Ascending aorta (tissue), 2 donors: ENCODE results near the gene TNFRSF8. TPM values are rescaled to one million over a fixed set of nuclear protein-coding genes. Genes with fewer than 3 reads are reported as not detected.

Source experiments
- DNase-seq, 2 donors: peaks; one replicate each; pipeline ENCODE4 v3.0.0-alpha.2; 2019; ENCODE audit warnings: low spot score in 2 of 2
- H3K27ac ChIP-seq, 2 donors: fragments of 200-600 bp; sonication (generic); one replicate each; pipeline ENCODE4 v1.5.1; 2016 to 2017; ENCODE audit warnings: mild to moderate bottlenecking in 1 of 2
- H3K27me3 ChIP-seq: fragments of 200-600 bp; sonication (generic); one replicate; pipeline ENCODE4 v1.5.1; 2017
- H3K36me3 ChIP-seq, 2 donors: fragments of 200-600 bp; sonication (generic); one replicate each; pipeline ENCODE4 v1.5.1; 2016
- H3K4me1 ChIP-seq, 2 donors: fragments of 200-600 bp; sonication (generic); one replicate each; pipeline ENCODE4 v1.5.1; 2016 to 2017; ENCODE audit warnings: mild to moderate bottlenecking in 1 of 2
- H3K4me3 ChIP-seq, 2 donors: fragments of 200-600 bp; sonication (generic); one replicate each; pipeline ENCODE4 v1.5.1; 2016 to 2017; ENCODE audit warnings: mild to moderate bottlenecking in 1 of 2
- H3K9me3 ChIP-seq, 2 donors: fragments of 200-600 bp; sonication (generic); one replicate each; pipeline ENCODE4 v1.5.1; 2016
- intact Hi-C: fragments of 100-400 bp; cut with DNase I; formaldehyde crosslinking; loops from one replicate; pipeline ENCODE4 v1.15.1; 2023
- total RNA-seq: library from RNA; depleted of rRNA; stranded (reverse); fragments of >200 nt; gene quantifications from one replicate; pipeline ENCODE4 v1.1.0, GENCODE V29; 2016
- TF ChIP-seq, protein P1 (sequence below), 3 experiments: fragments of 200-600 bp in 2 of 3; fragments of 450-650 bp in 1 of 3; sonication (generic) in 2 of 3; IDR thresholded peaks; one replicate each; pipeline ENCODE4 v1.5.1; 2016 to 2019; ENCODE audit warnings: antibody characterized with exemption in 3 of 3, mild to moderate bottlenecking in 1 of 3, moderate library complexity in 1 of 3

Gene TNFRSF8
- total RNA-seq, 1 donor from 2014 or later: 22.8 TPM

DNA sequence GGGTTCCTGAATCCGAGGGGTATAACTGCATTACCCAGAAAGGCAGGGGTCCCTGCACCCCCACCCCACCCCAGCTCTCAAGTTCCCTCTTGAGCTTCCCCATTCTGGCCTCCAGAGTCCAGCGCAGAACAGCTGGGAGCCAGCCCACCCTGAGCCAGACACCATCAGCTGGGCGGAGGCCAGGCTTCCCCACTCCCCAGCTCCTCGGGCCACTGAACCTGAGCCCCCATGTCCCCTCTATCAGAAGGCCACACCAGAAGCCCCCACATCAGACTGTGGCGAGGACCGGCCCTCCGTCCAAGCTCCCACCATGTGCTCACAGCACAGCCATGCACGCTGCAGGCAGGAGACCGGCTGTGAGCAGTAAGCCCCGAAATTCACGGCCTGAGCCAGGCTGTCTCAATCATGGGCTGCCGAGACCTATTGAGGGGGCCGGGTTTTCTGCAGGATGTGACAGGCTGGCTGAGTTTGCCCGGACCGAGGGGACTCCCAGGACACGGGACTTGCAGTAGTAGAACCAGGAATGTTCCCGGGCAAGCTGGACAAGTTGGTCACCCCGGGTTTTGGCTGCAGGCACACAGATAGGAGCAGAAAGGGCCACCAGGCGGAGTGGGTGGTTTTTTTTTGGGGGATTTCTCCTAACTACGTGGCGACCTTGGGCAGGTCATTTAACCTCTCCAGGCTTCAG lies 78.2 kb downstream of the TNFRSF8 start:
- Histone ChIP-seq H3K36me3 (no peaks in the 10 kb centered on the region), H3K27me3 (no peaks in the 10 kb centered on the region), H3K27ac (no peak overlapping the region), H3K9me3 (no peaks in the 10 kb centered on the region), H3K4me3 (no peak overlapping the region), H3K4me1 (no peaks in the 10 kb centered on the region)
- intact Hi-C loops: no loop called here
- no peak for DNase-seq
- TF ChIP-seq, protein P1, sequence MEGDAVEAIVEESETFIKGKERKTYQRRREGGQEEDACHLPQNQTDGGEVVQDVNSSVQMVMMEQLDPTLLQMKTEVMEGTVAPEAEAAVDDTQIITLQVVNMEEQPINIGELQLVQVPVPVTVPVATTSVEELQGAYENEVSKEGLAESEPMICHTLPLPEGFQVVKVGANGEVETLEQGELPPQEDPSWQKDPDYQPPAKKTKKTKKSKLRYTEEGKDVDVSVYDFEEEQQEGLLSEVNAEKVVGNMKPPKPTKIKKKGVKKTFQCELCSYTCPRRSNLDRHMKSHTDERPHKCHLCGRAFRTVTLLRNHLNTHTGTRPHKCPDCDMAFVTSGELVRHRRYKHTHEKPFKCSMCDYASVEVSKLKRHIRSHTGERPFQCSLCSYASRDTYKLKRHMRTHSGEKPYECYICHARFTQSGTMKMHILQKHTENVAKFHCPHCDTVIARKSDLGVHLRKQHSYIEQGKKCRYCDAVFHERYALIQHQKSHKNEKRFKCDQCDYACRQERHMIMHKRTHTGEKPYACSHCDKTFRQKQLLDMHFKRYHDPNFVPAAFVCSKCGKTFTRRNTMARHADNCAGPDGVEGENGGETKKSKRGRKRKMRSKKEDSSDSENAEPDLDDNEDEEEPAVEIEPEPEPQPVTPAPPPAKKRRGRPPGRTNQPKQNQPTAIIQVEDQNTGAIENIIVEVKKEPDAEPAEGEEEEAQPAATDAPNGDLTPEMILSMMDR (IDR thresholded peaks at IDR 0.05): no peak

GRCh38 chr1:12142141-12142823 lies 79.2 kb downstream of the TNFRSF8 start:
- no peak for DNase-seq
- no peaks in the 10 kb centered on the region for H3K36me3 ChIP-seq
- no peak overlapping the region for H3K27ac ChIP-seq
- TF ChIP-seq, protein P1 (IDR thresholded peaks at IDR 0.05): no peak
- no peak overlapping the region for H3K4me3 ChIP-seq
- no peaks in the 10 kb centered on the region for H3K9me3 ChIP-seq
- no peaks in the 10 kb centered on the region for H3K4me1 ChIP-seq
- H3K27me3 ChIP-seq: no peaks in the 10 kb centered on the region
- intact Hi-C loops: no loop called here

GRCh38 chr1:12142891-12143630 lies 80.0 kb downstream of the TNFRSF8 start:
- intact Hi-C loops: no loop called here
- no peaks in the 10 kb centered on the region for H3K27me3 ChIP-seq
- H3K9me3 ChIP-seq: no peaks in the 10 kb centered on the region
- H3K4me1 ChIP-seq: no peaks in the 10 kb centered on the region
- no peak overlapping the region for H3K4me3 ChIP-seq
- peak in 1 of 2 donors; percentile 73 for DNase-seq
- peak overlapping the region in 1 of 2 donors; percentile 46 for H3K27ac ChIP-seq
- no peaks in the 10 kb centered on the region for H3K36me3 ChIP-seq
- TF ChIP-seq, protein P1 (IDR thresholded peaks at IDR 0.05): no peak

DNA sequence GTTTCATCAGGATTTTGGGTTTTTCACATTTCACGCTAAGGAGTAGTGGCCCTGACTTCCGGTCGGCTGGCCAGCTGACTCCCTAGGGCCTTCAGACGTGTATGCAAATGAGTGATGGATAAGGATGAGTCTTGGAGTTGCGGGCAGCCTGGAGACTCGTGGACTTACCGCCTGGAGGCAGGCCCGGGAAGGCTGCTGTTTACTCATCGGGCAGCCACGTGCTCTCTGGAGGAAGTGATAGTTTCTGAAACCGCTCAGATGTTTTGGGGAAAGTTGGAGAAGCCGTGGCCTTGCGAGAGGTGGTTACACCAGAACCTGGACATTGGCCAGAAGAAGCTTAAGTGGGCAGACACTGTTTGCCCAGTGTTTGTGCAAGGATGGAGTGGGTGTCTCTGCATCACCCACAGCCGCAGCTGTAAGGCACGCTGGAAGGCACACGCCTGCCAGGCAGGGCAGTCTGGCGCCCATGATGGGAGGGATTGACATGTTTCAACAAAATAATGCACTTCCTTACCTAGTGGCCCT lies 80.6 kb downstream of the TNFRSF8 start:
- H3K27ac ChIP-seq: peak overlapping the region; percentile 28 to 46
- no peaks in the 10 kb centered on the region for H3K27me3 ChIP-seq
- H3K36me3 ChIP-seq: no peaks in the 10 kb centered on the region
- no peaks in the 10 kb centered on the region for H3K4me1 ChIP-seq
- peak; percentile 73 to 88 for DNase-seq
- TF ChIP-seq, protein P1 (IDR thresholded peaks at IDR 0.05): no peak
- no peaks in the 10 kb centered on the region for H3K9me3 ChIP-seq
- H3K4me3 ChIP-seq: no peak overlapping the region
- intact Hi-C loops: no loop called here

GRCh38 chr1:12144236-12144635 lies 81.1 kb downstream of the TNFRSF8 start:
- intact Hi-C loops: no loop called here
- Histone ChIP-seq H3K27ac (peak overlapping the region; percentile 2 to 28), H3K4me3 (no peak overlapping the region), H3K27me3 (no peaks in the 10 kb centered on the region), H3K36me3 (no peaks in the 10 kb centered on the region), H3K9me3 (no peaks in the 10 kb centered on the region), H3K4me1 (no peaks in the 10 kb centered on the region)
- TF ChIP-seq, protein P1 (IDR thresholded peaks at IDR 0.05): no peak
- no peak for DNase-seq
